GM21737 (cell line): ENCODE results near the gene SORCS3.

ENCODE experiments used
- ATAC-seq: cut with Tn5 transposase; IDR thresholded peaks from one replicate; pipeline ENCODE4 v1.9.1; 2021; ENCODE audit warnings: mild to moderate bottlenecking, moderate library complexity; ENCODE audit not compliant: unreplicated experiment

SORCS3 gene

DNA sequence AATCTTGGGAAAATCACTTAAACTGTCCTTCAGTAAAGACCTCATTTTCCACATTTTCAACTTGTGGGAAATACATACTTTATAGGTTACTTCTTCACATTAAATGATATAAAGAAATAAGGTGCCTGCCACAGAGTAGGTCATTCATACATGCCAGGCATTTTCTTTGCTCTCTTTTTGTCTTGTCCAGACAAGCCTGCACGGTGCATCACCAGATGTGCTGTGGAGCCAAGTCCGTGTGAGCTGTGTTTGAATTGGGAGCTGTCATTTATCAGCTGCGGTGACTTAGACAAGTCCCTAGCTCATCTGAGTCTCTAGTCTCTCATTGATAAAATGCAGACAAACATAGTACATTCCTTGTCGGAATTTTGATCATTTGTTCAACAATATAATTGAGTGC is 432.9 kb downstream of the SORCS3 start:
- no peak for ATAC-seq

GRCh38 chr10:105075031-105075430 is 433.9 kb downstream of the SORCS3 start:
- ATAC-seq = no peak

GRCh38 chr10:105085980-105086379 is 444.9 kb downstream of the SORCS3 start:
- no peak for ATAC-seq

- ATAC-seq = no peak
These were observed 453.0 kb downstream of the SORCS3 start for GRCh38 chr10:105094048-105094447.

GRCh38 chr10:105096316-105096715 is 455.2 kb downstream of the SORCS3 start:
- no peak for ATAC-seq

GRCh38 chr10:105102977-105103376 is 461.9 kb downstream of the SORCS3 start:
- no peak for ATAC-seq

- no peak for ATAC-seq
These were observed 463.2 kb downstream of the SORCS3 start for GRCh38 chr10:105104297-105104696.

DNA sequence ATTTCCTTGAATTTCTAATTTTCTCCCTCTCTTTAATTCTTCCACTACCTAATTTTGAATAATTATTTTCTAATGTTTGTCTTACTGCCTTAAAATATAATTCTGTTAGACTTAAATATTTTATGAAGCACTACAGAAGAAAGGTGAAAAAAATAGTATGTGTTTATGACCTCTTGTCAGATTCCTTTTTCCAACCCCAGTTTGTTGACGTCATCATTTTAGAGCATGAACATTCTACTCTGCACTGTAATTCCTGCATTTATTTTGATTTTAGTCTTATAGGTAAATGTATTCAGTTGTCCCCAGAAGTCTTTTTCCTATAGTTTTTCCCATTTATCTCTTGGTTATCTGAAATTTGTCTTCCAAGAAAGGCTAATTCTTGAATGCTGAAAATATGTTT is 468.1 kb downstream of the SORCS3 start:
- no peak for ATAC-seq

DNA sequence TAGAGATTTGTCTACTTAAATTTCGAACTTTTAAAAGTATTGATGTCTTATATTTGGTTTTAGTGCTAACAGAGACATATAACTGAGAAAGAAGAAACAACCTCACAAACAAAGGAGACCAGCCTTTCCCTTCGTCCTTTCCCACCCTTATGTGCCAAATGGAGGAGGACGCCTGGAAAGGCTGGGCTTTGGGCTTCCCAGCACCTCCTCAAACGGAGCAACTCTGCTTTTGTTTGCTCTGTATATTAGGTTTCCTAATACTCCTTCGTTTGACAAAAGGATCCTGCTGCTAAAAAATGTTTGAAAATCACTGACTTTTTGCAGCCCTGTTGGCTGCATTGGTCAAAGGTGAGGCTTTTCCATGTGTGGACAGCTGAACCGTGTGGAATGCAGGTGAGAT is 471.8 kb downstream of the SORCS3 start:
- ATAC-seq = no peak

GRCh38 chr10:105113666-105114065 is 472.6 kb downstream of the SORCS3 start:
- no peak for ATAC-seq

- no peak for ATAC-seq
These were observed 480.7 kb downstream of the SORCS3 start for GRCh38 chr10:105121743-105122142.

GRCh38 chr10:105128111-105128510 is 487.0 kb downstream of the SORCS3 start:
- ATAC-seq = no peak

DNA sequence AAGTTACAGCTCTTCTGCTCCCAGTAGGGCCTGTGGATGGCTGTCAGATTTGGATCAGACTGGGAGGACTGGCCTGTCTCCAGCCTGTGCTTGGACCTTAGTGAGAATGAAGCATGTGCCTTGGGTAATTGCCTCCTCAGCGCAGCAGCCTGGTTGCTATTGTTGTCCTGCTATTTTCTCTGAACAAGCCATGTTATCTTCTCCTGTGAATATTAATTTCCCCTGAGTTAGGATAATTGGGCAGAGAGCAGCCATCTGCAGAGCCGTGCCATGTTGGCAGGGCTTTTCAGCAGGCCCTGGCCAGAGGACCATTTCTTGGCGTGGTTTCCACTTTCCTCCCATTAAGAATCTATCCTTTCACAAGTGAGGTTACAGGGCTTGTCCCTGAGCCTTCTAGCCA is 497.3 kb downstream of the SORCS3 start:
- no peak for ATAC-seq

GRCh38 chr10:105139363-105139896 is 498.3 kb downstream of the SORCS3 start:
- ATAC-seq = no peak

DNA sequence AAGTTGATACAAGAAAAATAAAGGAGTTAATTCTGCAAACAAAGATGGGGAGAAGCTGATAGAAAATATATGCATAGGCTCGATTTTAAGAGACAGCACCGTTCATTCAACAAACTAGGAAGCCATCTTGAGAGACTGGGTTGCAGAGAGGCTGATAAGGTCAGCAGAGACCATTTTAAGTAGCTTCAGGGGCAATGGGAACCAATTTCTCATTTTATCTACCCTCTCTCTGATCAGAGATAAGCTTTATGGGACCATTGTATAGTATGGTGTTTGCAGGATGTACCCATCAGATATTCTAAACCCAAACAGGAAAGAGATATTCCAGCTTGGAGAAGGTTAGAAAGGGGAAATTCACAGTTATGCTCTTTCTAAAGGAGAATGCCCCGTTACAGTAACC is 499.5 kb downstream of the SORCS3 start:
- ATAC-seq = no peak

DNA sequence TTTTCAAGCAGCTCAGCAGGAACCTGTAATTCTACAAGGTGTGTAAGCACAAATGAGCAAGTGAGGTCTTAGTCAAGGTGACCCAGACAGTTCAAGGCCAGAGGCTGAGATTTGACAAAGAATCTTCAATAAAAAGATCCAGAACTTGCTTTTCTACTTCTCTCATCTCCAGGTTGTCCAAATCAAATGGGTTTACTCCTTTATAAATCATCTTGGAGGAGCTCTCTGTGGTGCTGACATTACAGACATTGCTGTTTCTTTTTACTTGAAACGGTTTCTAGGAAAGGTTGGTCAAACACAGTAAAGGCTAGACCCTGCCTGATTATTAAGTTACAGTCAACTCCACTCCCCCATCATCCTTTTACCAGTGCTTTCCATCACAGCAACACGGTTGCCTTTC is 504.6 kb downstream of the SORCS3 start:
- no peak for ATAC-seq

GRCh38 chr10:105146436-105146835 is 505.3 kb downstream of the SORCS3 start:
- ATAC-seq = no peak

- ATAC-seq = no peak
These were observed 507.4 kb downstream of the SORCS3 start for GRCh38 chr10:105148456-105148855.

DNA sequence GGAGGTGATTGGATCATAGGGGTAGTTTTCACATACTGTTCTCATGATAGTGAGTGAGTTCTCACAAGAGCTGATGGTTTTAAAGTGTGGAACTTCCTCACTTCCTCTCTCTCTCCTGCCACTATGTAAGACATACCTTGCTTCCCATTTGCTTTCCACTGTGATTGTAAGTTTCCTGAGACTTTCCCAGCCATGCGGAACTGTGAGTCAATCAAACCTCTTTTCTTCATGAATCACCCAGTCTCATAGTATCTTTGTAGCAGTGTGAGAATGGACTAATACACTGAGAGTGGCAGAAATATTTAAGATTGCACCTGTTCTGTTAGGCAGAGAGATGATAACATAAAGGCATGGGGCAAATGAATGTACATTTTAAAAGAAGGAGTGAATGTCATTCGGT is 507.8 kb downstream of the SORCS3 start:
- ATAC-seq = no peak

DNA sequence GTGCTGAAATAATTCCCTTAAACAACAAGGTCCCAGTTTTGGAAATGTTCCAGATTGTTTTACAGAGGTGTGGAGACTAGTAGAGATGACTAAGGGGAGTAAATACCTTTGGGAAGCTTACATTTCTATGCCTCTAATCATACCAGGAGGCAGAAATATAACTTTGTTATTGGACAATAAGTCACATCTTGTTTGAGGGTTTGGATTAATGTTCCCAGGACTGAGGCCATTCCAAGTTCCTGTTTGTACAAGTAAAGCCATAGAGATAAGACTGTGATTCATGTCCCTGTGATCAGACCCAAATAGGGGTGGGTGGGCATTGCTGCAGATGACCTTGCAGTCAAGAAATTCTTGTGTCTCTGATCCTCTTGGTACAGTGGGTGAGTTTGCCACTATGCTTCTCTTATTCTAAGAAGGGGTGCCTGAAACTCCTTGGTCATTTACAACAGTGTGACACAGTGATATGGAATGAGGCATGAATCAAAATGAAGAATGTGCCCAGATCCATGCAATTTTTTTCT is 508.3 kb downstream of the SORCS3 start:
- no peak for ATAC-seq

- ATAC-seq = no peak
These were observed 509.3 kb downstream of the SORCS3 start for GRCh38 chr10:105150259-105150880.

- ATAC-seq = no peak
These were observed 513.6 kb downstream of the SORCS3 start for GRCh38 chr10:105154736-105155135.

GRCh38 chr10:105159268-105159667 is 518.2 kb downstream of the SORCS3 start:
- ATAC-seq = no peak
